ENCODE measurements around the gene LMF1.

DNA sequence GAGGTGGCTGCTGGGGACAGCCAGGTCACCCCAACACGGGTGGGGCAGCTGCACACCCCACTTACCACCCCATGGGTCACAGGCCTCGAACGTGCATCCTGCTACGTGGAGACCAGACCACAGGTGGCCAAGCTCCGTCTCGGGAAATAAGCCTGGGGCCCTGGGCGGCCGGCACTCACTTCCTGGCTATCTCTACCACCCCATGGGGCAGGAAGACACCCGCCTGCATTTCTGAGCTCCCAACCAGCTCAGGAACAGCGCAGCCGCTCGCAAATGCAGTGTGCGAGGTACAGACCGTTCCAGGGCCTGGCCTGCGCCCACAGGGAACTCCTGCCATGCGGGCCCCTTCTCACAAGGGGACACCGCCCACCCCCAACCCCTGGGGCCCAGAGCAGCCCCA, 165.3 kb downstream of the LMF1 start:
- TF ChIP-seq SIN3A (conservative IDR thresholded peaks at IDR 0.05 in 1 of 2, IDR thresholded peaks at IDR 0.05 in 1 of 2; ENCODE audit: low read depth in 1 of 2, low read length in 2 of 2) (no peak), POLR2A (IDR thresholded peaks at IDR 0.05; ENCODE audit: control extremely low read depth in 1 of 2, low read depth in 2 of 2, low read length in 2 of 2) (no peak), BCL11A (IDR thresholded peaks at IDR 0.05; ENCODE audit: low read depth in 2 of 2, low read length in 2 of 2) (no peak)
- TF ChIP-seq, protein P1, sequence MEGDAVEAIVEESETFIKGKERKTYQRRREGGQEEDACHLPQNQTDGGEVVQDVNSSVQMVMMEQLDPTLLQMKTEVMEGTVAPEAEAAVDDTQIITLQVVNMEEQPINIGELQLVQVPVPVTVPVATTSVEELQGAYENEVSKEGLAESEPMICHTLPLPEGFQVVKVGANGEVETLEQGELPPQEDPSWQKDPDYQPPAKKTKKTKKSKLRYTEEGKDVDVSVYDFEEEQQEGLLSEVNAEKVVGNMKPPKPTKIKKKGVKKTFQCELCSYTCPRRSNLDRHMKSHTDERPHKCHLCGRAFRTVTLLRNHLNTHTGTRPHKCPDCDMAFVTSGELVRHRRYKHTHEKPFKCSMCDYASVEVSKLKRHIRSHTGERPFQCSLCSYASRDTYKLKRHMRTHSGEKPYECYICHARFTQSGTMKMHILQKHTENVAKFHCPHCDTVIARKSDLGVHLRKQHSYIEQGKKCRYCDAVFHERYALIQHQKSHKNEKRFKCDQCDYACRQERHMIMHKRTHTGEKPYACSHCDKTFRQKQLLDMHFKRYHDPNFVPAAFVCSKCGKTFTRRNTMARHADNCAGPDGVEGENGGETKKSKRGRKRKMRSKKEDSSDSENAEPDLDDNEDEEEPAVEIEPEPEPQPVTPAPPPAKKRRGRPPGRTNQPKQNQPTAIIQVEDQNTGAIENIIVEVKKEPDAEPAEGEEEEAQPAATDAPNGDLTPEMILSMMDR (IDR thresholded peaks at IDR 0.05; ENCODE audit: control extremely low read depth in 1 of 3, insufficient read depth in 1 of 3, low read depth in 1 of 3, low read length in 3 of 3) = no peak

Measured in H1 (cell line).